ENCODE measurements around the gene MOCOS. TPM values are rescaled to one million over a fixed set of nuclear protein-coding genes. Genes with fewer than 3 reads are reported as not detected.
"Not testable (repeated sequence)": the region's sequence is repeated elsewhere in the genome, so short reads cannot be mapped to it uniquely, and the experiment has no call there.

Gene MOCOS
- polyA plus RNA-seq, 1 experiment: 12.6 TPM

- Histone ChIP-seq H3K27me3 (ENCODE audit: control insufficient read depth, insufficient read depth, low read length) (no peaks in the 10 kb centered on the region), H3K4me3 (ENCODE audit: low read depth, low read length) (no peak overlapping the region), H3K36me3 (ENCODE audit: control insufficient read depth, insufficient read depth, low read length) (peaks cover 7% of the 10 kb centered on the region)
- DNase-seq (ENCODE audit: low read depth): no peak
- ChIA-PET POLR2A (no interaction called here), CTCF (no interaction called here)
- no peak for TF ChIP-seq CTCF (IDR thresholded peaks at IDR 0.05; ENCODE audit: insufficient read depth, low read depth, low read length)
These were observed 28.3 kb downstream of the MOCOS start for GRCh38 chr18:36215577-36215976.

GRCh38 chr18:36217348-36217747 lies 30.1 kb downstream of the MOCOS start:
- POLR2A ChIA-PET: no interaction called here
- H3K36me3 ChIP-seq (ENCODE audit: control insufficient read depth, insufficient read depth, low read length): peaks cover 5% of the 10 kb centered on the region
- TF ChIP-seq CTCF (IDR thresholded peaks at IDR 0.05; ENCODE audit: insufficient read depth, low read depth, low read length): no peak
- no peaks in the 10 kb centered on the region for H3K27me3 ChIP-seq (ENCODE audit: control insufficient read depth, insufficient read depth, low read length)
- DNase-seq (ENCODE audit: low read depth): no peak
- H3K4me3 ChIP-seq (ENCODE audit: low read depth, low read length): no peak overlapping the region
- CTCF ChIA-PET: interaction anchor here (1.2 to 1.6 kb wide), 2 partner anchors 15 to 28 kb away, joined by 3 read pairs; no protein-coding TSS in a partner anchor

DNA sequence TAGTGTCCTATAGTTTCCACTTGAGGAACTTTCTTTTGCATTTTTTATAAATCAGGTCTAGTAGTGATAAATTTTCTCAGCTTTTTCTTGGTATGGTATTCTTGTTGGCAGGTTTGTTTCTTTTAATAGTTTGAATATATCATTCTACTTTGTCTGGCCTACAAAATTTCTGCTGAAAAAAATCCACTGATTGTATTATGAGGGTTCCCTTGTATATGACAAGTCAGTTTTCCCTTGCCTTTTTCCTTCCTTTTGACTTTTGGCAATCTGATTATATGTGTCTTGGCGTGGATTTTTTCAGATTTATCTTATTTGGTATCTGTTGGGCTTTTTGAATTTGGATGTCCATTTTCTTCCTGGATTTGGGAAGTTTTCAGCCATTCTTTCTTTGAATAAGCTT lies 41.9 kb downstream of the MOCOS start:
- no peaks in the 10 kb centered on the region for H3K27me3 ChIP-seq (ENCODE audit: control insufficient read depth, insufficient read depth, low read length)
- H3K36me3 ChIP-seq (ENCODE audit: control insufficient read depth, insufficient read depth, low read length): no peaks in the 10 kb centered on the region; the same call in 1 of the 2 replicates
- DNase-seq (ENCODE audit: low read depth): no peak
- no peak for TF ChIP-seq CTCF (IDR thresholded peaks at IDR 0.05; ENCODE audit: insufficient read depth, low read depth, low read length)
- H3K4me3 ChIP-seq (ENCODE audit: low read depth, low read length): no peak overlapping the region
- ChIA-PET CTCF (no interaction called here), POLR2A (no interaction called here)

GRCh38 chr18:36240510-36240909 lies 53.2 kb downstream of the MOCOS start:
- H3K36me3 ChIP-seq (ENCODE audit: control insufficient read depth, insufficient read depth, low read length); H3K27me3 ChIP-seq (ENCODE audit: control insufficient read depth, insufficient read depth, low read length); H3K4me3 ChIP-seq (ENCODE audit: low read depth, low read length); CTCF ChIA-PET; POLR2A ChIA-PET; DNase-seq (ENCODE audit: low read depth): not testable (repeated sequence)

GRCh38 chr18:36241831-36242230 lies 54.5 kb downstream of the MOCOS start:
- no peak for TF ChIP-seq CTCF (IDR thresholded peaks at IDR 0.05; ENCODE audit: insufficient read depth, low read depth, low read length)
- CTCF ChIA-PET: no interaction called here
- DNase-seq (ENCODE audit: low read depth): no peak
- H3K27me3 ChIP-seq (ENCODE audit: control insufficient read depth, insufficient read depth, low read length): no peaks in the 10 kb centered on the region
- H3K4me3 ChIP-seq (ENCODE audit: low read depth, low read length): no peak overlapping the region
- POLR2A ChIA-PET: no interaction called here
- H3K36me3 ChIP-seq (ENCODE audit: control insufficient read depth, insufficient read depth, low read length): peaks cover 1% of the 10 kb centered on the region; the same call in 1 of the 2 replicates

DNA sequence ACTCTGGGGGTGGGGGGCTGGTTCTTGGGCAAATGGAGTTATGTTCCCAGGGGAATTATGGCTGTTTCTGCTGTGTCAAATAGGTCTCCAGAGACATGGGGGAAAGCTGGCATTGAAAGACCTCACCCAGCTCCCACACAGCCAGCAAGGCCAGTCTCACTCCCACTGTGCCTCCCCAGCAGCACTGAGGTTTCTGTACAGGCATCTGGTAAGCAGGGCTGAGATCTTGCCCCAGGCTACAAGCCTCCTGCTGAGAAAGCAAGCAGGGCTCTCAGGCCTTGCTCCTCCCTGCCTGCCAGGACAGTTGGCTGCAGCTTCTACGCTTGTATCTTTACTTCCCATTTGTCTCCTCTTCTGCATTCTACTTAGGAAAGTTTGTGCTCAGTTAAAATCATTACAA lies 59.7 kb downstream of the MOCOS start:
- H3K27me3 ChIP-seq (ENCODE audit: control insufficient read depth, insufficient read depth, low read length): no peaks in the 10 kb centered on the region

More for the DNA sequence above, 59.7 kb downstream of the MOCOS start:
- TF ChIP-seq CTCF (IDR thresholded peaks at IDR 0.05; ENCODE audit: insufficient read depth, low read depth, low read length): no peak
- Histone ChIP-seq H3K4me3 (ENCODE audit: low read depth, low read length) (no peak overlapping the region), H3K36me3 (ENCODE audit: control insufficient read depth, insufficient read depth, low read length) (peaks cover 2% of the 10 kb centered on the region; the same call in 1 of the 2 replicates)
- ChIA-PET POLR2A (no interaction called here), CTCF (no interaction called here)
- DNase-seq (ENCODE audit: low read depth): no peak
